OCI-LY3 (cell line): ENCODE data around the gene ANKRD45.
A peak's percentile ranks its signal among the peaks of the same experiment; 100 is the strongest.
"Not testable (repeated sequence)": the region's sequence is repeated elsewhere in the genome, so short reads cannot be mapped to it uniquely, and the experiment has no call there.

ENCODE experiments used
- H2AFZ ChIP-seq: fragments of 200-600, 300-600 bp; shearing (Covaris generic); 2 replicates; pipeline ENCODE4 v1.6.0; 2014; ENCODE audit warnings: antibody characterized with exemption, low read depth, low read length
- H3K27ac ChIP-seq: fragments of 200-600, 300-600 bp; sonication (generic); 2 replicates; pipeline ENCODE4 v1.5.1; 2014; ENCODE audit warnings: mild to moderate bottlenecking, low read length, moderate library complexity, mixed read lengths
- H3K27me3 ChIP-seq: fragments of 200-600, 300-600 bp; sonication (generic); 2 replicates; pipeline ENCODE4 v1.6.1; 2014; ENCODE audit warnings: low read depth, low read length, mixed read lengths
- H3K36me3 ChIP-seq: fragments of 200-600, 300-600 bp; sonication (generic); replicated peaks from 2 replicates; pipeline ENCODE3; 2014; ENCODE audit warnings: low read depth, low read length, mixed read lengths
- H3K4me1 ChIP-seq: fragments of 300-600, 200-600 bp; sonication (generic); 2 replicates; pipeline ENCODE4 v1.6.1; 2014; ENCODE audit warnings: low read length, mixed read lengths
- H3K4me2 ChIP-seq: fragments of 200-600, 300-600 bp; sonication (generic); 2 replicates; pipeline ENCODE4 v1.6.1; 2014; ENCODE audit warnings: low read length, mixed read lengths
- H3K4me3 ChIP-seq: fragments of 300-600, 200-600 bp; sonication (generic); 2 replicates; pipeline ENCODE4 v1.5.1; 2014; ENCODE audit warnings: antibody characterized with exemption, mild to moderate bottlenecking, low read length, moderate library complexity
- H3K79me2 ChIP-seq: fragments of 300-600, 200-600 bp; shearing (Covaris generic); 2 replicates; pipeline ENCODE4 v1.6.1; 2014; ENCODE audit warnings: mild to moderate bottlenecking, low read length, mixed read lengths
- H3K9ac ChIP-seq: fragments of 300-600, 200-600 bp; shearing (Covaris generic); 2 replicates; pipeline ENCODE4 v1.6.0; 2014; ENCODE audit warnings: mild to moderate bottlenecking, low read length, moderate library complexity
- H3K9me3 ChIP-seq: fragments of 200-600, 300-600 bp; shearing (Covaris generic); 2 replicates; pipeline ENCODE4 v1.6.1; 2014; ENCODE audit warnings: low read length, mixed read lengths; ENCODE audit not compliant: insufficient read depth
- H4K20me1 ChIP-seq: fragments of 200-600, 300-600 bp; sonication (generic); 2 replicates; pipeline ENCODE4 v1.6.1; 2016; ENCODE audit warnings: low read length, mixed read lengths; ENCODE audit not compliant: insufficient read depth
- CTCF ChIP-seq: fragments of 200-600, 300-600 bp; sonication (generic); IDR thresholded peaks from 2 replicates; pipeline ENCODE4 v1.5.1; 2014; ENCODE audit warnings: antibody characterized with exemption, low read length, low read depth
- EZH2phosphoT487 ChIP-seq: fragments of 200-600 bp; shearing (Covaris generic); IDR thresholded peaks from 2 replicates; pipeline ENCODE4 v1.6.1; 2018; ENCODE audit warnings: antibody characterized with exemption, mixed run types, low read depth

The ANKRD45 gene

GRCh38 chr1:173714441-173714758 lies 44.7 kb upstream of the ANKRD45 start:
- Histone ChIP-seq H3K9me3 (no peaks in the 10 kb centered on the region), H3K9ac (peak overlapping the region; percentile 81), H4K20me1 (no peaks in the 10 kb centered on the region), H3K36me3 (no peaks in the 10 kb centered on the region), H3K27me3 (no peaks in the 10 kb centered on the region), H3K4me2 (peak overlapping the region; percentile 88), H3K27ac (peak overlapping the region; percentile 76), H3K4me3 (peak overlapping the region; percentile 91), H3K4me1 (peaks cover 19% of the 10 kb centered on the region), H2AFZ (peak overlapping the region; percentile 99), H3K79me2 (peaks cover 35% of the 10 kb centered on the region)
- no peak for TF ChIP-seq CTCF
- TF ChIP-seq EZH2phosphoT487 = no peak

GRCh38 chr1:173708787-173709186 lies 39.1 kb upstream of the ANKRD45 start:
- no peaks in the 10 kb centered on the region for H4K20me1 ChIP-seq
- no peaks in the 10 kb centered on the region; the same call in 1 of the 2 replicates for H3K4me1 ChIP-seq
- no peak overlapping the region for H3K4me2 ChIP-seq
- peaks cover 3% of the 10 kb centered on the region; the same call in 1 of the 2 replicates for H3K27me3 ChIP-seq
- H2AFZ ChIP-seq = no peak overlapping the region
- H3K9ac ChIP-seq = no peak overlapping the region
- H3K4me3 ChIP-seq = no peak overlapping the region
- H3K79me2 ChIP-seq = no peaks in the 10 kb centered on the region
- no peaks in the 10 kb centered on the region for H3K9me3 ChIP-seq
- TF ChIP-seq EZH2phosphoT487 (no peak), CTCF (no peak)
- no peaks in the 10 kb centered on the region for H3K36me3 ChIP-seq
- no peak overlapping the region for H3K27ac ChIP-seq

GRCh38 chr1:173705117-173705516 lies 35.5 kb upstream of the ANKRD45 start:
- H3K27me3 ChIP-seq = peaks cover 3% of the 10 kb centered on the region; the same call in 1 of the 2 replicates

GRCh38 chr1:173702736-173703135 lies 33.1 kb upstream of the ANKRD45 start:
- no peak overlapping the region for H3K4me2 ChIP-seq
- no peaks in the 10 kb centered on the region for H3K79me2 ChIP-seq
- no peak for TF ChIP-seq CTCF
- no peak for TF ChIP-seq EZH2phosphoT487
- no peaks in the 10 kb centered on the region for H3K4me1 ChIP-seq
- no peak overlapping the region for H2AFZ ChIP-seq
- no peaks in the 10 kb centered on the region for H3K27me3 ChIP-seq
- H3K9me3 ChIP-seq = no peaks in the 10 kb centered on the region
- no peak overlapping the region for H3K4me3 ChIP-seq
- no peaks in the 10 kb centered on the region for H3K36me3 ChIP-seq
- no peak overlapping the region for H3K9ac ChIP-seq
- no peaks in the 10 kb centered on the region for H4K20me1 ChIP-seq
- no peak overlapping the region for H3K27ac ChIP-seq

More at GRCh38 chr1:173705117-173705516, 35.5 kb upstream of the ANKRD45 start:
- Histone ChIP-seq H3K79me2 (no peaks in the 10 kb centered on the region), H3K4me2 (no peak overlapping the region), H3K4me3 (no peak overlapping the region), H3K9me3 (no peaks in the 10 kb centered on the region), H3K27ac (no peak overlapping the region), H2AFZ (no peak overlapping the region), H3K9ac (no peak overlapping the region), H3K4me1 (no peaks in the 10 kb centered on the region), H3K36me3 (no peaks in the 10 kb centered on the region), H4K20me1 (no peaks in the 10 kb centered on the region)
- TF ChIP-seq EZH2phosphoT487 = no peak
- no peak for TF ChIP-seq CTCF

- H3K36me3 ChIP-seq, H2AFZ ChIP-seq, H3K27ac ChIP-seq, H3K9me3 ChIP-seq, H3K9ac ChIP-seq, H3K4me1 ChIP-seq, H3K27me3 ChIP-seq, H4K20me1 ChIP-seq, H3K4me2 ChIP-seq, H3K79me2 ChIP-seq, H3K4me3 ChIP-seq: not testable (repeated sequence)
Observed at GRCh38 chr1:173701299-173701698, 31.6 kb upstream of the ANKRD45 start.
